Vagina (tissue), 2 donors: ENCODE results near the gene ADGRA1.

Source experiments
- POLR2A ChIP-seq, 2 donors: fragments of 450-650 bp; IDR thresholded peaks; one replicate each; pipeline ENCODE4 v1.6.1; 2017; ENCODE audit warnings: antibody characterized with exemption in 2 of 2, mild to moderate bottlenecking in 2 of 2, moderate library complexity in 2 of 2
- POLR2AphosphoS5 ChIP-seq, 2 donors: sonication (generic); formaldehyde crosslinking; IDR thresholded peaks; one replicate each; pipeline ENCODE4 v1.9.0; 2017; ENCODE audit warnings: antibody characterized with exemption in 2 of 2, mild to moderate bottlenecking in 2 of 2, low read depth in 1 of 2; ENCODE audit not compliant: insufficient read depth in 1 of 2
- TF ChIP-seq, protein P1 (sequence below), 3 experiments: fragments of 450-650 bp in 2 of 3; fragments of 200-600 bp in 1 of 3; sonication (generic) in 1 of 3; IDR thresholded peaks; one replicate each; pipeline ENCODE4 v1.5.1; 2017 to 2019; ENCODE audit warnings: antibody characterized with exemption in 3 of 3, mild to moderate bottlenecking in 2 of 3, moderate library complexity in 2 of 3

GRCh38 chr10:133179128-133179520 lies 91.4 kb downstream of the ADGRA1 start:
- TF ChIP-seq, protein P1, sequence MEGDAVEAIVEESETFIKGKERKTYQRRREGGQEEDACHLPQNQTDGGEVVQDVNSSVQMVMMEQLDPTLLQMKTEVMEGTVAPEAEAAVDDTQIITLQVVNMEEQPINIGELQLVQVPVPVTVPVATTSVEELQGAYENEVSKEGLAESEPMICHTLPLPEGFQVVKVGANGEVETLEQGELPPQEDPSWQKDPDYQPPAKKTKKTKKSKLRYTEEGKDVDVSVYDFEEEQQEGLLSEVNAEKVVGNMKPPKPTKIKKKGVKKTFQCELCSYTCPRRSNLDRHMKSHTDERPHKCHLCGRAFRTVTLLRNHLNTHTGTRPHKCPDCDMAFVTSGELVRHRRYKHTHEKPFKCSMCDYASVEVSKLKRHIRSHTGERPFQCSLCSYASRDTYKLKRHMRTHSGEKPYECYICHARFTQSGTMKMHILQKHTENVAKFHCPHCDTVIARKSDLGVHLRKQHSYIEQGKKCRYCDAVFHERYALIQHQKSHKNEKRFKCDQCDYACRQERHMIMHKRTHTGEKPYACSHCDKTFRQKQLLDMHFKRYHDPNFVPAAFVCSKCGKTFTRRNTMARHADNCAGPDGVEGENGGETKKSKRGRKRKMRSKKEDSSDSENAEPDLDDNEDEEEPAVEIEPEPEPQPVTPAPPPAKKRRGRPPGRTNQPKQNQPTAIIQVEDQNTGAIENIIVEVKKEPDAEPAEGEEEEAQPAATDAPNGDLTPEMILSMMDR (IDR thresholded peaks at IDR 0.05) = no peak
- TF ChIP-seq POLR2A (IDR thresholded peaks at IDR 0.05) (no peak), POLR2AphosphoS5 (IDR thresholded peaks at IDR 0.05; ENCODE audit: insufficient read depth in 1 of 2, low read depth in 1 of 2) (no peak)
